ENCODE results near the gene ANKRD17. TPM values are rescaled to one million over a fixed set of nuclear protein-coding genes. Genes with fewer than 3 reads are reported as not detected.

The ANKRD17 gene
- total and polyA plus RNA-seq, 9 of the 15 experiments (the other 6 are each of a cell fraction or from before 2014, with no cell fraction given): 25.5 to 86.9 (median 52.2) TPM

GRCh38 chr4:73257651-73258435 is 755 bp downstream of the ANKRD17 start:
- Histone ChIP-seq H3K4me3 (peak overlapping the region; percentile 97), H3K9me1 (ENCODE audit: control insufficient read depth, insufficient read depth, low read length) (no peaks in the 10 kb centered on the region), H3K27me3 (ENCODE audit: control insufficient read depth in 2 of 2, insufficient read depth in 2 of 2, low read length in 2 of 2) (no peaks in the 10 kb centered on the region), H3K36me3 (ENCODE audit: control insufficient read depth, insufficient read depth, low read length) (peaks cover 39% of the 10 kb centered on the region), H3K4me2 (ENCODE audit: insufficient read depth, low read length) (peak overlapping the region; percentile 100), H3K9me3 (replicated peaks; ENCODE audit: control insufficient read depth, insufficient read depth, low read depth, low read length) (no peaks in the 10 kb centered on the region), H3K4me1 (replicated peaks in 1 of 2; ENCODE audit: control insufficient read depth in 2 of 2, insufficient read depth in 2 of 2, low read length in 2 of 2) (no peaks in the 10 kb centered on the region; a peak in 1 of 5 replicates), H3K9ac (ENCODE audit: insufficient read depth in 1 of 2, low read depth in 2 of 2, low read length in 2 of 2) (peak overlapping the region; percentile 98), H3K27ac (ENCODE audit: extremely low read depth, low read depth, low read length) (peak overlapping the region; percentile 97), H4K20me1 (replicated peaks; ENCODE audit: control insufficient read depth, insufficient read depth, low read length) (peaks cover 13% of the 10 kb centered on the region; the same call in 1 of the 2 replicates), H2AFZ (ENCODE audit: low read depth, low read length) (peak overlapping the region; percentile 86), H3K79me2 (ENCODE audit: control insufficient read depth, insufficient read depth, low read length) (peaks cover 82% of the 10 kb centered on the region)
- BruUV-seq (replicated peaks): no TSS peak
- WGBS (ENCODE audit: insufficient coverage, low coverage, missing lambda C conversion rate): 0% methylated on average over 12 of the region's 34 CpGs
- intact Hi-C loops (cut with micrococcal nuclease) (loop anchor here (2.0 to 10.0 kb wide), 7 partner anchors 36 to 933 kb away; partner anchors contain the start of gene COX18), in situ Hi-C loops (cut with MboI) (no loop called here)
- POLR2A ChIA-PET: interaction anchor here (0.6 to 2.3 kb wide), 11 partner anchors 9 to 890 kb away, joined by 3 to 9 read pairs (median 4); partner anchors contain the start of gene COX18
- DNase-seq (ENCODE audit: extremely low read depth in 1 of 4, low spot score in 3 of 4) (peak; percentile 58 to 75 (median 60)), ATAC-seq (peak; percentile 42), FAIRE-seq (peak; percentile 6)
- CTCF ChIA-PET (ENCODE audit: low intra/inter-chr PET ratio): no interaction called here
- TF ChIP-seq ZNF431 (CRISPR knock-in tag; IDR thresholded peaks at IDR 0.05) (peak; percentile 24; the same call in 1 of the 2 replicates), ZSCAN32 (CRISPR knock-in tag; IDR thresholded peaks at IDR 0.05) (no peak), NR0B1 (IDR thresholded peaks at IDR 0.05; ENCODE audit: partially characterized antibody) (no peak), ZFX (CRISPR knock-in tag; IDR thresholded peaks at IDR 0.05) (peak; percentile 10; the same call in 1 of the 2 replicates), SUPT5H (IDR thresholded peaks at IDR 0.05) (no peak), BCOR (IDR thresholded peaks at IDR 0.05) (no peak), ZNF124 (CRISPR knock-in tag; IDR thresholded peaks at IDR 0.05) (no peak), ZNF780A (CRISPR knock-in tag; IDR thresholded peaks at IDR 0.05) (no peak), NCOA1 (IDR thresholded peaks at IDR 0.05; ENCODE audit: low read depth) (0 out of 2 replicates have a peak, but pooled peaks have one; percentile 14), MNT (conservative IDR thresholded peaks at IDR 0.05) (peak; percentile 46 to 63; a peak in 3 of 4 replicates), ILF3 (IDR thresholded peaks at IDR 0.05; ENCODE audit: borderline replicate concordance) (no peak), NRF1 (conservative IDR thresholded peaks at IDR 0.05 in 1 of 2, IDR thresholded peaks at IDR 0.05 in 1 of 2) (no peak)
- TF ChIP-seq, protein P1, sequence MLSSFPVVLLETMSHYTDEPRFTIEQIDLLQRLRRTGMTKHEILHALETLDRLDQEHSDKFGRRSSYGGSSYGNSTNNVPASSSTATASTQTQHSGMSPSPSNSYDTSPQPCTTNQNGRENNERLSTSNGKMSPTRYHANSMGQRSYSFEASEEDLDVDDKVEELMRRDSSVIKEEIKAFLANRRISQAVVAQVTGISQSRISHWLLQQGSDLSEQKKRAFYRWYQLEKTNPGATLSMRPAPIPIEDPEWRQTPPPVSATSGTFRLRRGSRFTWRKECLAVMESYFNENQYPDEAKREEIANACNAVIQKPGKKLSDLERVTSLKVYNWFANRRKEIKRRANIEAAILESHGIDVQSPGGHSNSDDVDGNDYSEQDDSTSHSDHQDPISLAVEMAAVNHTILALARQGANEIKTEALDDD (IDR thresholded peaks at IDR 0.05): peak; percentile 67; the same call in 1 of the 2 replicates
- TF ChIP-seq, protein P2, sequence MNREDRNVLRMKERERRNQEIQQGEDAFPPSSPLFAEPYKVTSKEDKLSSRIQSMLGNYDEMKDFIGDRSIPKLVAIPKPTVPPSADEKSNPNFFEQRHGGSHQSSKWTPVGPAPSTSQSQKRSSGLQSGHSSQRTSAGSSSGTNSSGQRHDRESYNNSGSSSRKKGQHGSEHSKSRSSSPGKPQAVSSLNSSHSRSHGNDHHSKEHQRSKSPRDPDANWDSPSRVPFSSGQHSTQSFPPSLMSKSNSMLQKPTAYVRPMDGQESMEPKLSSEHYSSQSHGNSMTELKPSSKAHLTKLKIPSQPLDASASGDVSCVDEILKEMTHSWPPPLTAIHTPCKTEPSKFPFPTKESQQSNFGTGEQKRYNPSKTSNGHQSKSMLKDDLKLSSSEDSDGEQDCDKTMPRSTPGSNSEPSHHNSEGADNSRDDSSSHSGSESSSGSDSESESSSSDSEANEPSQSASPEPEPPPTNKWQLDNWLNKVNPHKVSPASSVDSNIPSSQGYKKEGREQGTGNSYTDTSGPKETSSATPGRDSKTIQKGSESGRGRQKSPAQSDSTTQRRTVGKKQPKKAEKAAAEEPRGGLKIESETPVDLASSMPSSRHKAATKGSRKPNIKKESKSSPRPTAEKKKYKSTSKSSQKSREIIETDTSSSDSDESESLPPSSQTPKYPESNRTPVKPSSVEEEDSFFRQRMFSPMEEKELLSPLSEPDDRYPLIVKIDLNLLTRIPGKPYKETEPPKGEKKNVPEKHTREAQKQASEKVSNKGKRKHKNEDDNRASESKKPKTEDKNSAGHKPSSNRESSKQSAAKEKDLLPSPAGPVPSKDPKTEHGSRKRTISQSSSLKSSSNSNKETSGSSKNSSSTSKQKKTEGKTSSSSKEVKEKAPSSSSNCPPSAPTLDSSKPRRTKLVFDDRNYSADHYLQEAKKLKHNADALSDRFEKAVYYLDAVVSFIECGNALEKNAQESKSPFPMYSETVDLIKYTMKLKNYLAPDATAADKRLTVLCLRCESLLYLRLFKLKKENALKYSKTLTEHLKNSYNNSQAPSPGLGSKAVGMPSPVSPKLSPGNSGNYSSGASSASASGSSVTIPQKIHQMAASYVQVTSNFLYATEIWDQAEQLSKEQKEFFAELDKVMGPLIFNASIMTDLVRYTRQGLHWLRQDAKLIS (CRISPR knock-in tag; IDR thresholded peaks at IDR 0.05): 0 out of 2 replicates have a peak, but pooled peaks have one; percentile 7
